Breast epithelium (tissue), 3 donors: ENCODE measurements around the gene INHA.

Source experiments
- POLR2A ChIP-seq: fragments of 450-650 bp; IDR thresholded peaks from one replicate; pipeline ENCODE4 v1.6.1; 2016; ENCODE audit warnings: antibody characterized with exemption, mild to moderate bottlenecking, moderate library complexity
- POLR2AphosphoS5 ChIP-seq, 3 donors: sonication (generic); formaldehyde crosslinking; IDR thresholded peaks; one replicate each; pipeline ENCODE4 v1.6.1; 2017; ENCODE audit warnings: antibody characterized with exemption in 3 of 3
- TF ChIP-seq, protein P1 (sequence below), 3 donors: fragments of 450-650 bp; IDR thresholded peaks; one replicate each; pipeline ENCODE4 v1.5.1; 2016 to 2017; ENCODE audit warnings: antibody characterized with exemption in 3 of 3, mild to moderate bottlenecking in 3 of 3, moderate library complexity in 3 of 3

DNA sequence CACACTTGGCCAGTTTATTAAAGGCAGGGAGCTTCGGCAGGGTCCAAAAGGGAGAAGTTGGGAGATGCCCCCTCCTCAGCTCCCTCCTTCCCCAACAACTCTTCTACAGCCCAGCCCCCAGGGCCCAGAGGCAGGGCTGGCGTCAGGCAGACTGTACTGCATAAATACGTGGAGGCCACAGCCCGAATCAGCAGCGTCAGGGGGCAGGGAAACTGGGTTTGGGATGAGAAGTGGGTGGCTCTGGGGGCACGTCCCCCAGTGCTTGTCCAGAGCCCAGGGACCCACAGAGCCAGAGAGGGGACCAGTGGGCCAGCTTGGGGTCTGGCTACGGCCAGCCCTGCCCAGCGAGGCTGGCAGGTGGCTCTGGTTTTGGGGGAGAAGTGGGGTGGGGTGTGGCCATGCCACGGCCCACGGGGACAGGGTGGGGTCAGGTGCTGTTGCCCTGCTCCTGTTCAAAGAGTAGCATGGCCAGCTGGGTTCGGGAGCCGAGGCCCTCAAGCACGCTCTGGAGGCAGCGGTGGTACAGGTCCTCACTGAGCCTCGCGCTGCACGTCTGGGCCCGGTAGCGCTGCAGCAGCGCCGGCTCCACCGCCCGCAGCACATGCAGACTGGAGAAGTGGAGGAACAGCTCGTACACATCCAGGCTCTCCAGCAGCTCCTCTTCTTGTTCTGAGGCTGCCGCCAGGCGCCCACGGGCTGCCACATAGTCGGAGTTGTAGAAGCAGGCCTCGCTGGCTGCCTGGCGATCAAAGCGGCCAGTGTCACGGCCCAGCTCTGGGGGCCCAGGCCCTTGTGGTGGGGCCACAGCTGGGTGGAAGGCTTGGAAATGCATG lies 32.9 kb upstream of the INHA start:
- TF ChIP-seq, protein P1, sequence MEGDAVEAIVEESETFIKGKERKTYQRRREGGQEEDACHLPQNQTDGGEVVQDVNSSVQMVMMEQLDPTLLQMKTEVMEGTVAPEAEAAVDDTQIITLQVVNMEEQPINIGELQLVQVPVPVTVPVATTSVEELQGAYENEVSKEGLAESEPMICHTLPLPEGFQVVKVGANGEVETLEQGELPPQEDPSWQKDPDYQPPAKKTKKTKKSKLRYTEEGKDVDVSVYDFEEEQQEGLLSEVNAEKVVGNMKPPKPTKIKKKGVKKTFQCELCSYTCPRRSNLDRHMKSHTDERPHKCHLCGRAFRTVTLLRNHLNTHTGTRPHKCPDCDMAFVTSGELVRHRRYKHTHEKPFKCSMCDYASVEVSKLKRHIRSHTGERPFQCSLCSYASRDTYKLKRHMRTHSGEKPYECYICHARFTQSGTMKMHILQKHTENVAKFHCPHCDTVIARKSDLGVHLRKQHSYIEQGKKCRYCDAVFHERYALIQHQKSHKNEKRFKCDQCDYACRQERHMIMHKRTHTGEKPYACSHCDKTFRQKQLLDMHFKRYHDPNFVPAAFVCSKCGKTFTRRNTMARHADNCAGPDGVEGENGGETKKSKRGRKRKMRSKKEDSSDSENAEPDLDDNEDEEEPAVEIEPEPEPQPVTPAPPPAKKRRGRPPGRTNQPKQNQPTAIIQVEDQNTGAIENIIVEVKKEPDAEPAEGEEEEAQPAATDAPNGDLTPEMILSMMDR (IDR thresholded peaks at IDR 0.05) = no peak
- TF ChIP-seq POLR2AphosphoS5 (IDR thresholded peaks at IDR 0.05) (no peak), POLR2A (no peak)
